ENCODE measurements around the gene RANBP3.

The RANBP3 gene

DNA sequence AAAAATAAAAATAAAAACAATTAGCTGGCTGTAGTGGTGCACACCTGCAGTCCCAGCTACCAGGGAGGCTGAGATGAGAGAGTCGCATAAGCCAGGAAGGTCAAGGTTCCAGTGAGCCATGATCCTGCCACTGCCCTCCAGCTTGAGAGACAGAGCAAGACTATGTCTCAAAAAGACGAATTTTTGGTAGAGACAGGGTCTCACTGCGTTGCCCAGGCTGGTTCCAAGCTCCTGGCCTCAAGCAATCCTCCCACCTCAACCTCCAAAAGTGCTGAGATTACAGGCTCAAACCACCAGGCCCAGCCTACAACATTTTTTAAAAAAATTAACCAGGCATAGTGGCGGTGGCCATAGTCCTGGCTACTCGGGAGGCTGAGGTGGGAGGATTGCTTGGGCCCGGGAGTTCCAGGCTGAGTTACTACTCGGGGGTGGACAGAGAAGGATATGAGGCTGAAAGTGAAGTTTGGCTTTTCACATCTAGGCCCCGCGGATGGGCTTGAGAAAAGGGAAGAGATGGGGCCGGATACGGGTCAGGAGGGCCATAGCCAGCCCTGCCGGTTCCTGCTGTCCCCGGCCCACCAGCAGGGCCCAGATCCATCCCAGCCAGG lies 84.5 kb downstream of the RANBP3 start:
- DNase-seq (ENCODE audit: low spot score) = no peak
- TF ChIP-seq CTCF (conservative IDR thresholded peaks at IDR 0.05; ENCODE audit: low read depth) = no peak
- ChIA-PET CTCF (interaction anchor here (0.5 to 2.4 kb wide), 2 partner anchors 89 to 98 kb away, joined by 3 to 15 read pairs; no protein-coding TSS in a partner anchor), POLR2A (ENCODE audit: low non-redundant PET) (interaction anchor here (0.6 kb wide), 1 partner anchor 121 kb away, joined by 3 read pairs; no protein-coding TSS in a partner anchor)
- H3K27ac ChIP-seq = peak overlapping the region; percentile 84

GRCh38 chr19:5892772-5893275 lies 85.1 kb downstream of the RANBP3 start:
- ChIA-PET POLR2A (ENCODE audit: low non-redundant PET) (interaction anchor here (0.6 kb wide), 1 partner anchor 121 kb away, joined by 3 read pairs; no protein-coding TSS in a partner anchor), CTCF (interaction anchor here (0.5 to 2.4 kb wide), 2 partner anchors 89 to 97 kb away, joined by 3 to 15 read pairs; no protein-coding TSS in a partner anchor)
- no peak for TF ChIP-seq CTCF (conservative IDR thresholded peaks at IDR 0.05; ENCODE audit: low read depth)
- no peak for DNase-seq (ENCODE audit: low spot score)
- peak overlapping the region; percentile 84 for H3K27ac ChIP-seq

DNA sequence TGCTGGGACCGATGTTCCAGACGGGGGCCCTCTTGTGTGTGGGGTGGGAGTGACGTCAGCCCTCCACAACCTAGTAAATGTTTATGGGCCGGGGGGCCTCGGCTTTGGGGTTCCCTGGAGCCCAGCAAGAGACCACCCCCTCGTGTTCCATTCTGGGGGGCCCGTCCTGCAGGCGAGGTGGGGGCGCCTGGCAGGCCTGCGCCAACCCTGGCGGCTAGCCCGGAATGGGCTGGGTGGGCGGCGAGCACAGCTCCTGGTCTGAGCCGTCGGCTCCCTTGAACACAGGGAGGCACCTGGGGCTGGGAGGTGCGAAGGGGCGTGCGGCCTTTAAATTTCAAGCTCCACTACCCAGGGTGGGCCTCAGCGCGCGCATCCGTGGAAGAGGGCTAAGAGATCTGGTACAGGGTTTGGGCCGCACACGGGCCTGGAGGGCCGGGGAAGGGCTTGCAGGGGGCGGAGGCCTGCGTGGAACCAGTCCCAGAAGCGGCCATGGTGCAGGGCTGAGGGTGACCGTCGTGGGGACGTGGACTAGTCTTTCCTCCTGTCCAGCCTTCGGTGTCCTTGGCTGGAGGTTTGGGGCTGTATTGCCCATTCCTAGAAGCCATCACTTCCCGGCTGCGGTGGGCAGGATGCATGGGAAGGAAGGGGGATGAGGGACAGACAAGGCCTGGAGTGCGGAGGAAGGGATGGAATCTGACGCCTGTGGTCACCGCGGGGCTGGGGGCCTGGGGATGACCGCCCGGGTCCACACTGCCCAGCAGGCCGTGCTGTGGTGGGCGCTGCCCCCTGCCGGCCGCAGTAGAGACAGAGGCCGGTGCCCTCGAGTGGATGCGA lies 85.8 kb downstream of the RANBP3 start:
- POLR2A ChIA-PET (ENCODE audit: low non-redundant PET) = interaction anchor here (0.7 kb wide), 1 partner anchor 11 kb away, joined by 3 read pairs; the partner anchor contains the start of gene NDUFA11
- 0 out of 2 replicates have a peak, but pooled peaks have one; percentile 20 for TF ChIP-seq CTCF (conservative IDR thresholded peaks at IDR 0.05; ENCODE audit: low read depth)
- DNase-seq (ENCODE audit: low spot score) = no peak
- H3K27ac ChIP-seq = peak overlapping the region; percentile 84; the same call in 1 of the 2 replicates
- CTCF ChIA-PET = interaction anchor here (2.4 kb wide), 1 partner anchor 88 kb away, joined by 15 read pairs; no protein-coding TSS in a partner anchor

DNA sequence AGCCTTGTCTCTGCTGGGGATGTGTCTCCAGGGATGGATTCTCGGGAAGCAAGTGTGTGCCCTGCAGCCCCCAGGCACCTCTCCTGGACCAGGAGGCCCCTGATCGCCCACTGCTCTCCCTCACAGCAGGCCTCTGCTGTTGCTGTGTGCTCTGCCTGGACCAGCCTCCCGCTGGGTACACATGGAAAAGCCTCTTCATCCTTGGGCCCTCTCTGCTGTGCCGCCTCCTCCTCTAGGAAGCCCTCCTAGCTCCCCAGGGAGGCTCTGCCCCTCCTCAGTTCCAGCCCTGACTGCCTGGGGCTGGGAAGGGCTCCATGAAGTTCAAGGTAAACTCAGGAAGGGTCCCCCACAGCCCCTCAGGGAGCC lies 86.4 kb downstream of the RANBP3 start:
- ChIA-PET CTCF (interaction anchor here (0.7 to 2.4 kb wide), 3 partner anchors 86 to 88 kb away, joined by 3 to 15 read pairs (median 9); no protein-coding TSS in a partner anchor), POLR2A (ENCODE audit: low non-redundant PET) (interaction anchor here (0.7 kb wide), 1 partner anchor 12 kb away, joined by 3 read pairs; the partner anchor contains the start of gene NDUFA11)

GRCh38 chr19:5890099-5890498 lies 87.8 kb downstream of the RANBP3 start:
- ChIA-PET CTCF (interaction anchor here (2.2 kb wide), 1 partner anchor 86 kb away, joined by 9 read pairs; no protein-coding TSS in a partner anchor), POLR2A (ENCODE audit: low non-redundant PET) (no interaction called here)
- no peak for TF ChIP-seq CTCF (conservative IDR thresholded peaks at IDR 0.05; ENCODE audit: low read depth)
- DNase-seq (ENCODE audit: low spot score) = no peak
- H3K27ac ChIP-seq = no peak overlapping the region

More for the DNA sequence above, 86.4 kb downstream of the RANBP3 start:
- DNase-seq (ENCODE audit: low spot score) = no peak
- no peak overlapping the region for H3K27ac ChIP-seq
- TF ChIP-seq CTCF (conservative IDR thresholded peaks at IDR 0.05; ENCODE audit: low read depth) = no peak
